GM23248 (cell line): ENCODE measurements around the gene TMEM139.

ENCODE experiments used
- EZH2 ChIP-seq: fragments of 200-600 bp; sonication (generic); IDR thresholded peaks from 2 replicates; pipeline ENCODE4 v1.6.1; 2018; ENCODE audit warnings: antibody characterized with exemption, mild to moderate bottlenecking; ENCODE audit not compliant: insufficient read depth, poor library complexity, severe bottlenecking
- EZH2phosphoT487 ChIP-seq: fragments of 200-600 bp; sonication (generic); IDR thresholded peaks from 2 replicates; pipeline ENCODE4 v1.6.1; 2018; ENCODE audit warnings: antibody characterized with exemption, moderate library complexity, mild to moderate bottlenecking, low read depth; ENCODE audit not compliant: insufficient read depth

GRCh38 chr7:143243111-143243510, 41.6 kb upstream of the TMEM139 start:
- TF ChIP-seq EZH2, result no peak
- TF ChIP-seq EZH2phosphoT487, result no peak
